HG03460 (cell line): Measurements from ENCODE around the gene CCL3.
"Not testable (repeated sequence)": the region's sequence is repeated elsewhere in the genome, so short reads cannot be mapped to it uniquely, and the experiment has no call there.

ENCODE experiments used
- ATAC-seq: cut with Tn5 transposase; IDR thresholded peaks from one replicate; pipeline ENCODE4 v1.9.1; 2021; ENCODE audit not compliant: unreplicated experiment

CCL3 gene

DNA sequence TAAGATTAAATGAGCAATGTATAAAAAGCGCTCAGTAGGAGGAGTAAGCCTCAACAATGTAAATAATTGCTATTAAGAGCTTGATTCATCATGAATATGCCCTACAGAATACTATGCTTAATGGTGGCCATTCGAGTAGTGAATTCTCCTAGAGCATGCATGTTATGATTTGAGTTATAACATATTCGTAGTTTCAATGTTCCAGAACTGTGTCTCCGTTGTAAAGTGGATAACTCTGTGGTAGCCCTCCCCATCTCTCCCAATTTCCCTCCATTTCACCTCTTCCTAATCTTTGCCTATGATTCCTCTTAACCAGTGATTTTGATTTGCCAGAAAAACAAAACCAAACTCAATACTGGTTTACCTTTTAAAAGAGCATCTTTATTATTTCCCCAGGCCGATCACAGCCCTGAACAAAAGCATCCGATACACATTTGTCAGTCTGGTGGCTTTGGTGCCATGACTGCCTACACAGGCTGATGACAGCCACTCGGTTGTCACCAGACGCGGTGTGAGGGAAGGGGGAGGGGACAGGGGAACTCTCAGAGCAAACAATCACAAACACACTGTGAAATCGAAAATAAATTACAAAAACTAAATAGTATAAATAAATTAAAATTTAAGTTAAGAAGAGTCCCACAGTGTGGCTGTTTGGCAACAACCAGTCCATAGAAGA, 1.9 kb downstream of the CCL3 start:
- not testable (repeated sequence) for ATAC-seq

DNA sequence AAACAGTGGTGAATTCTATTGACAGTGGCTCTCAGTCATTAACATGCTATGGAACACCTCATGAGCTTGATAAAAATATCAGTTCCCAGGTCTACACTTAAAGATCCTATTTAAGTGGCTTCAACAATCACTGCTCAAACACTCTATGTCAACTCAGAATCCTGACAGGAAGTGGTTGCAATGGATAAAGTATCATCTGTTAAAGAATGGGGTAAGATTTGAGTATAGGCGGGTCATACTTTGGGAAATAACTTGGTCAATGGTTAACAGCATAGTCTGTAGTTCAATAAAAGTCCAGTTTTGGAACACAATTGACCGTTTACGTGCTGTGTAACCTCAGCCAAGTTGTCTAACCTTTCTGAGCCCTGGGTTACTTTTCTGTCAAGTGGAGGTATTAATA, 2.5 kb downstream of the CCL3 start:
- ATAC-seq: not testable (repeated sequence)

DNA sequence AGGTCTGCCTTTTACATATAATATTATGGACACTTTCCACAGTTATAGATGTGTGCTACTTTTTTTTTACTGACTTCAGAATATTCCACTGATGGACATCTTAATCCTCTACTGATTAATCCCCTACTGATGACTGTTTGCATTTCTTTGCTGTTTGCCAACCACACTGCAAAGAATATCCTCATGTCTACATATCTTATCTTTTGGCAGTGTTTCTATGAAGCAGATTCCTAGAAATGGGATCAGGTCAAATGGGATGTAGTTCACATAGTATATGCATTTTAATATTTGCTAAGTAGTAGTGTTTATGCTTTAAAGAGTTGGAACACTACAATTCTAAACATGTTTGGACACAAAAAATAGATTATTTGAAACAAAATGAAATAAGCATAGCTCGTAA, 3.2 kb downstream of the CCL3 start:
- ATAC-seq: no peak

DNA sequence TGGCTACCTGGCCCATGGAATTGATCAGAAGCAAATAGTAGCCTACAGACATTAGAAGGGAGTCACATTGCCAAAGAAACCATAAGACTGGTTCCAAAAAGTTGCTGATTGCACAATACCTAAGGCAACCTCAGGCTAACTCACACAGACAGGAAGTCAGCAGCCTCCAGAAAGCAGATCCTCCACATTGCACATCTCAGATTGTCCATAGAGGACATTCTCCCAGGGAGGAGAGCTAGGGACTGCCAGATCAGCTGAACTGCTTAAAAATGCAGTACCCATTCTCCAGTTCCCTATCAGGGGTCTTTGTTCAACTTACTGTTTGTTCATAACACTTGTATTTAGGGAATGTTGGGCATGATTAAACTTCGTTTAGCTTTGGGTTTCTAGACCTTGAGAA, 4.2 kb downstream of the CCL3 start:
- ATAC-seq: no peak

DNA sequence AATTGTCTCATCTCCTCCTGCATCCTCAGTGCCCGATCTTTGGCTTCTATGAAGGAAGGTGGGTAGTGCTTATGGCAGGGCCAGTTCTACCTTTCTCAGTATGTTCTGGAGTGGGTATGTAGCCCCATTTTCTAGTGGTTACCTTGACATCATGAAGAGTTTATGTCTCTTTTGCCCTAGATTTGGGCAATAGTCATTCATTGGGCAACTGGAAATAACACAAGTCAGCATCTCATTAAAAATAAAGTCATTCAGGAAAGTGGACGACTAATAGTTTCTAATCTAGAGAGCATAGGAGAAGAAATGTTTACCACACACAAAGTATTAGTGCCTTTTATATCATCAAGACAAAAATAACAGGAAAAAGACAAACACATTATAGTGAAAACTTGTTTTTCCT, 6.3 kb downstream of the CCL3 start:
- not testable (repeated sequence) for ATAC-seq

DNA sequence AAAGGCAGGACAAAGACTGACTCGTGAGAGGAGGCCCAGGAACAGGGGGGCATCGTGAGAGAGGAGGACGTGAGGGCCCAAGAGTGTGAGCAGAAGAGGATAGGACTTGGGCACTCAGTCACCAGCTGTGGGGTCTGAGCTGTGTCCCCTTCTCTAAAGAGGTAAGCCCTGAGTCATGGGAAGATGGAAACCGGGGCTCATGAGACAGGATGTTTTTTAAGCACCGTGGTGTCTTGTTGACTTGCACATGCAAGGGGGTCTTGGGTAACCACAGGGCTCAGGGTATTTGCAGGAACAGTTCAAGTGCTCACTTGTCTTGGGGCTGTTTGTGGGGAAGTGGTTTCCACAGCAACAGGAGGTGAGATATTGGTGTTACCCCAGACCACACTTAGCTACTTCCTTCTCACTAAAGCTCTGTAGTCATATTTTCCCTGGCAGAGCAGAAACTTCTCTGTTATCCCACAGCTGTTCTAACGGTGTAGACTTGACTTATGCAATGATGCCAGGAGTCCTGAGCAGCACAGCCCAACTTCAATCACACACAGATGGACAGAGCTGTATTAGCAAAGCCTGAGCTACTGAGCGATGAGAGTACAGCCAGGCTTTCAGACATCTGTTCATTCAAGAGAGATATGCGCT, 7.3 kb downstream of the CCL3 start:
- peak; percentile 59 for ATAC-seq

- ATAC-seq: peak; percentile 49
These were observed 8.1 kb downstream of the CCL3 start for GRCh38 chr17:36081681-36082471.

DNA sequence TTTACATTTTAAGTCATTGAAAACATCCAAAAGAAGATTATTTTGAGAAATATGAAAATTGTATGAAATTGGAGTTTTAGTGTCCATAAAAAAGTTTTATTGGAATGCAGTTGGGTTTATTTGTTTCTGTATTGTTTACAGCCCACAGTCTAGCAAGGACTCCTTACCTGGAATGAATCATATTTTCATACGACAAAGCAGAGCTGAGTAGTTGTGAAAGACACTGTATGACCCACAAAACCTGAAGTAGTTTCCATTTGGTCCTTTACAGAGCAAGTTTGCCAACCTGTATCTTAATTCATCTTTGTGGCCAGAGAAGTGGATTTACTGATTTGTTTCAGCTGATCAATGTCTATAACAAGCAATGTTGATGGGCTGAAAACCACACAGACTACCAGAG, 15.6 kb downstream of the CCL3 start:
- ATAC-seq: no peak

DNA sequence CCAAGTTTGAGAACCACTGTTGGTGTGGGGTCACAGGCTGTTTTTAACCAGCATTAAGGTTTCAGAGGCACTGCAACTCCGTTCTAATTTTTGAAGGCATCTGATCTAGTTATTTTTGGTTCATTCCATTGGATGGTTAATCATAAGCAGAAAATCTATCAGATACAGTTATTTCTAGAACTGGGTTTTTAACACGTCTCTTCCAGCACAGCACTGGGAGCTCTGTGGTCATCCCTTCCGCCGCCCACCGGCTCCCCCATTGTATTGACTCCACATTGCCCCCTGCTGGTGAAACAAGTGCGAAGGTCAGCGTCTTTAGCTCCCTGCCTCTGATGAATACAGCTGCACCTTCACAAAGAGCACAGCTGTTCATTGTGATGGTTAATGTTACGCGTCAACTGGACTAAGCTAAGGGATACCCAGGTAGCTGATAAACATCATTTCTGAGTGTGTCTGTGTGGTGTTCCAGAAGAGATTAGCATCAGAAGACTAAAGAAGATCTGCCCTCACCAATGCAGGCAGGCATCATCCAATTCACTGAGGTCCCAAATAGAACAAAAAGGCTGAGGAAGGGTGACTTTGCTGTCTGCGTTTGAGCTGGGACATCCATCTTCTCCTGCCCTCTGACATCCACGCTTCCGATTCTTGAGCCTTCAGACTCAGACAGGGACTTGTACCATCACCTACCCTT, 17.4 kb downstream of the CCL3 start:
- no peak for ATAC-seq

- no peak for ATAC-seq
These were observed 18.2 kb downstream of the CCL3 start for GRCh38 chr17:36071751-36072150.

- no peak for ATAC-seq
These were observed 19.5 kb downstream of the CCL3 start for GRCh38 chr17:36070427-36070826.

GRCh38 chr17:36069136-36069535, 20.8 kb downstream of the CCL3 start:
- ATAC-seq: no peak

DNA sequence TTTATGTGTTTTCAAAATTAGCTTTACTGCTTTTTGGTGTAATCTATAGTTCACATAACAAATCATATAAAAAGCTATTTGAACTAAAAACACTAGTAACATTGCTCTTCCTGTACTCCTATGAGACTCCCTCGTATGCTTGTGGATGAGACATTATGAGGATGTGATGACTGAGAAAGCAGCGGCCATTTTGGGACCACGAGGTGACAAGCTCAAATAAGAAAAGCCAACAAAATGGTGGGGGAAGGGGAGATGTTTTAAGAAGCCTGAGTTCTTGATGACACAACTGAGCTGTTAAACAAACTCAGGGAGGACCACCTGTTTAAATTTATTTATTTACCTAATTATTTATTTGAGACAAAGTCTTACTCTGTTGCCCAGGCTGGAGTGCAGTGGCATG, 21.4 kb downstream of the CCL3 start:
- ATAC-seq: no peak

- ATAC-seq: no peak
These were observed 23.5 kb downstream of the CCL3 start for GRCh38 chr17:36066365-36066985.

GRCh38 chr17:36063786-36064541, 26.0 kb downstream of the CCL3 start, which contains the start of gene CCL18:
CCL18 (plus strand) TSS chr17:36064272; CDS start chr17:36064343, 71 bp downstream.
- ATAC-seq: no peak

DNA sequence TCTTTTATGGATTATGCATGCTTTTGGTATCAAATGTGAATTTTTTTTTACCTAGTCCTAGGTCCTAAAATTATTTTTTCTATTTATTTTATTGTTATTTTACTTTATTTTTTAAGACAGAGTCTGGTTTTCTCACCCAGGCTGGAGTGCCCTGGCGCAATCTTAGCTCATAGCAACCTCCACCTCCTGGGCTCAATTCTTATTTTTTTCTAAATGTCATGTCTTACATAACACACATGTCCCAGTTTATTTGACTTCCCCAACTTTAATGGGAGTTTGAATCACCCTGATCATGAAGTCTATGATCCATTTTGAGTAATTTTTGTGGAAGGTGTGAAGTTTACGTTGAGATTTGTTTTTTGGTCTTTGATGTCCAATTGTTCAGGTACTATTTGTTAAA, 29.1 kb downstream of the CCL3 start:
- ATAC-seq: no peak

DNA sequence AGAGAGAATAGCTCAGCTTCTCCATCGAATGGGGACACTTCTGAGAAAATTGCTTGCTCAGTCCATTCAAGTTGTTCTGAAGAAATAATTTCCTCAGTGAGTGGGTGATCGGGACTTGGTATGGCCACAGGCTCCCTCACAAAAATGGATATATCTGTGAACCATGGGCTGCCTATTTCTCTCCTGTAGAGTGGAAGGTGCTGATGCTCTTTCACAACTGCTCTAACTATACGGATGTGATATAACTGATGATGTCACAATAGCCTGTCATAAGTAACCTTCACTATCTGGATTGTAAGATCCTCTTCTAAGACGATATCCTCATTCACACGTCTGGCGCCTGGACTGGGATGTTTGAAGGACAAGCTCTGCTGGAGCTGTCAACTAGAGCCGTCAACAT, 30.5 kb downstream of the CCL3 start:
- no peak for ATAC-seq

GRCh38 chr17:36057911-36058310, 32.0 kb downstream of the CCL3 start:
- ATAC-seq: no peak

DNA sequence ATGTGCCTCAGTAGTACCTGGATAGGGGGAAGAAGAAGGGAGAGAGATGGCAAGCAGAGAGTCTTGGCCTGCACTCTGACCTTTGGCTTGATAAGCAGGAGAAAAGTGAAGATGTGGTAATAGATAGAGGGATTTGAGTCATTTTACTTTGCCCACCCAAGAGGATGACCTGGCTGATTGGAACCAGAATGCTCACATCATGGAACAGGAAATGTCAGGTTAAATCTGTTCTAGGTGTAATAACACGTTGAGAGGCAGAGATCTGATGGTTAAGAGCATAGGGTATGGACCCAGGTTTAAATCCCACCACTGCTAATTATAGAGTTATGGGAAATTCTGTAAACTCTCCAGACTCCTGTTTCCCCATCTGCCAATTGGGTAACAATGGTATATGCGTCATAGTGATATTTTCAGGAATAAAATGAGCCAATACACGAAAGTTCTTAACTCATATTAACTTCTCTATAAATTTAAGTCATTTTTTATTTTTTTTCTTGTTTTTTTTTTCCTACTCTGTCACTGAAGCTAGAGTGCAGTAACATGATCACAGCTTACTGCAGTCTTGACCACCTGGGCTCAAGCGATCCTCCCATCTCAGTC, 33.9 kb downstream of the CCL3 start:
- no peak for ATAC-seq

- ATAC-seq: no peak
These were observed 34.8 kb downstream of the CCL3 start for GRCh38 chr17:36055171-36055570.
